Measurements from ENCODE around the gene SLC30A2.
"Not testable (repeated sequence)": the region's sequence is repeated elsewhere in the genome, so short reads cannot be mapped to it uniquely, and the experiment has no call there.

Gene SLC30A2, protein sequence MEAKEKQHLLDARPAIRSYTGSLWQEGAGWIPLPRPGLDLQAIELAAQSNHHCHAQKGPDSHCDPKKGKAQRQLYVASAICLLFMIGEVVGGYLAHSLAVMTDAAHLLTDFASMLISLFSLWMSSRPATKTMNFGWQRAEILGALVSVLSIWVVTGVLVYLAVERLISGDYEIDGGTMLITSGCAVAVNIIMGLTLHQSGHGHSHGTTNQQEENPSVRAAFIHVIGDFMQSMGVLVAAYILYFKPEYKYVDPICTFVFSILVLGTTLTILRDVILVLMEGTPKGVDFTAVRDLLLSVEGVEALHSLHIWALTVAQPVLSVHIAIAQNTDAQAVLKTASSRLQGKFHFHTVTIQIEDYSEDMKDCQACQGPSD

DNA sequence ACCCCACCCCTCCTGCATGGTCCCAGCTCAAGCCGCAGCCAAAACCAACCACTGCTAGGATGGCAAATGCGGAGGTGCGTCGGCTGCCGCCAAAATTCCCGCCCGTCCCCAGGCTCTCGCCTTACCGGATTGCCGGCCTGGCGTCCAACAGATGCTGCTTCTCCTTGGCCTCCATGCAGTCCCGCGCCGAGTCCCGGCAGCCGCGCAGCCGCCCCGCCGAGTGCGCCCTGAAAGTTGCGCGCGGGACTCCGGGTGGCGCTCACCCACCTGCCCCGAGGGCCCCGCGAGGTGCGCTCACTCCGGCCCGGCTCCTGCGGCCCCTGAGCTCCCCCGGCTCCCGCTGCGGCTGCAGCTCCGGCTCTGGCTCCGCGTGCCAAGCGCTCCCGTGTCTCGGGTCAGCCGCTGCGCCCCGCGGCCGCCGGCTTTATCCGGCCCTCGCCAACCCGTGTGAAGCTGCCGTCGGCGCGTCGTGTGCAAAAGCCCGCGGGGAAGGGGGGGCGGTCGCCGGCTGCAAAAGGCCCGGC is at the start of gene SLC30A2:
SLC30A2 (minus strand) TSS at position 397 of the 524 bp plus-strand sequence; CDS start at position 175, 222 bp downstream.
- in situ Hi-C loops (cut with MboI; ENCODE audit: low sequenced_read_pairs, unreplicated experiment) = no loop called here
- TF ChIP-seq, protein P1, sequence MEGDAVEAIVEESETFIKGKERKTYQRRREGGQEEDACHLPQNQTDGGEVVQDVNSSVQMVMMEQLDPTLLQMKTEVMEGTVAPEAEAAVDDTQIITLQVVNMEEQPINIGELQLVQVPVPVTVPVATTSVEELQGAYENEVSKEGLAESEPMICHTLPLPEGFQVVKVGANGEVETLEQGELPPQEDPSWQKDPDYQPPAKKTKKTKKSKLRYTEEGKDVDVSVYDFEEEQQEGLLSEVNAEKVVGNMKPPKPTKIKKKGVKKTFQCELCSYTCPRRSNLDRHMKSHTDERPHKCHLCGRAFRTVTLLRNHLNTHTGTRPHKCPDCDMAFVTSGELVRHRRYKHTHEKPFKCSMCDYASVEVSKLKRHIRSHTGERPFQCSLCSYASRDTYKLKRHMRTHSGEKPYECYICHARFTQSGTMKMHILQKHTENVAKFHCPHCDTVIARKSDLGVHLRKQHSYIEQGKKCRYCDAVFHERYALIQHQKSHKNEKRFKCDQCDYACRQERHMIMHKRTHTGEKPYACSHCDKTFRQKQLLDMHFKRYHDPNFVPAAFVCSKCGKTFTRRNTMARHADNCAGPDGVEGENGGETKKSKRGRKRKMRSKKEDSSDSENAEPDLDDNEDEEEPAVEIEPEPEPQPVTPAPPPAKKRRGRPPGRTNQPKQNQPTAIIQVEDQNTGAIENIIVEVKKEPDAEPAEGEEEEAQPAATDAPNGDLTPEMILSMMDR (IDR thresholded peaks at IDR 0.05; ENCODE audit: borderline replicate concordance, control extremely low read depth, extremely low read depth, insufficient read depth, missing control alignments) = no peak
- no peak for DNase-seq (ENCODE audit: low spot score)

DNA sequence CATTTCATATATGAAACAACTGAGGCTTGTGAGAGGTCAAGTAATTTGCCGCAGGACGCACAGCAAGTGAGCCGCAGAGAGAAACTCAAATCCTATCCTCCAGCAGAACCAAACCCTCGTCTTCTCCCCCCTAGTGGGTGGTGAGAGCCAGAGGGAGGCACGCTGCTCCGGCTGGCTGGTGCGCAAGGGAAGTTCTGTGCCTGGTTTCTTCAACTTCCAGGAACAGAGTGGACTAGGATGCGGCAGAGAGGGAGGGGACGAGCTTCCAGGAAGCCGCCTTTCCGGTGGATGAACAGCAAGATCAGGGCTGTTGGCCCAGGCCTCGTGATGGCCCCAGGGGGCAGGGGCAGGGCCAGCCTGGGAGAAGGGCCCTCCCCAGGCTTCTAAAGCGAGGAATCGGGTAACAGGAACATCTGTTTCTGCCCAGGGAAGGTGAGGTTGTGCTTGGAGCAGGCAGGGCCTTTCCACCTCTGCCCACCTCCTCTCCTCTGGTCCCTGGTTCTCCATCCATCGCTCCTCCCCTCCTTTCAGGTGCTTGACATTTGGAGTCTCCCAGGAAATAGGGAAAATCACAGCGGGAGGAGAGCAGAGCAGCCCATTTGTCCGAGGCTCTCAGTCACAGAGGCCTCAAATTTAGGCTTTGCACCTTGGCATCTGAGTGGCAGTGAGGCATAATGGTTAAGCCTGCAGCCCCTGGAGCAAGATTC is 48.9 kb upstream of the SLC30A2 start:
- in situ Hi-C loops (cut with MboI; ENCODE audit: low sequenced_read_pairs, unreplicated experiment) = no loop called here
- TF ChIP-seq, protein P1 (IDR thresholded peaks at IDR 0.05; ENCODE audit: borderline replicate concordance, control extremely low read depth, extremely low read depth, insufficient read depth, missing control alignments) = no peak
- DNase-seq (ENCODE audit: low spot score) = no peak

DNA sequence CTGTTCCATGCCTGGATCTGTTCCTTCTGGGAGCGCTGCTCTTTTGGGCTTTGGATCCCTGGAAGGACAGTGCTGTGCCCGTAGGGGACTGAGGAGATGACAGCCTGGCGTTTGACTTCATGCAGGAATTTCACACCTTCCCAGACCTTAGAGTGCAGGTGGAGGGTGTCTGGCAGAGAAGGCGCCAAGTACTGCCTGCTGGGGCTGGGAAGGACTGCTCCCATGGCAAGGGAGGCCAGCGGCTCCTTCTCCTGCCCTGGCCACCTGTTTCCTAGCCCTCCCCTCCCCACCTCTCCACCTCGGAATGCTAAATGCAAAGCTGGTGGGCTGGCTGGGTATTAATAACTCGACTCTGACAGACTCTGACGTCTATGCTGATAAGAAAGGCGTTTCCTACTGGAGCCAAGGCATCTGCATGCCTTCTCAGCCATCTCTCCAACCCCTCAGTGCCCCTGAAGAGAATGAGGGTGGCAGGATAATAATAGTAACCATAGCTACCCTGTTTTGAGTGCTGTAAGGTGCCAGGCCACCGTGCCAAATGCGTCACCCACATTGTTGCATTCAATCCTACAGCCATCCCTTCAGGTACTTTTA is 48.3 kb upstream of the SLC30A2 start:
- TF ChIP-seq, protein P1 (IDR thresholded peaks at IDR 0.05; ENCODE audit: borderline replicate concordance, control extremely low read depth, extremely low read depth, insufficient read depth, missing control alignments) = no peak
- in situ Hi-C loops (cut with MboI; ENCODE audit: low sequenced_read_pairs, unreplicated experiment) = no loop called here
- no peak for DNase-seq (ENCODE audit: low spot score)

DNA sequence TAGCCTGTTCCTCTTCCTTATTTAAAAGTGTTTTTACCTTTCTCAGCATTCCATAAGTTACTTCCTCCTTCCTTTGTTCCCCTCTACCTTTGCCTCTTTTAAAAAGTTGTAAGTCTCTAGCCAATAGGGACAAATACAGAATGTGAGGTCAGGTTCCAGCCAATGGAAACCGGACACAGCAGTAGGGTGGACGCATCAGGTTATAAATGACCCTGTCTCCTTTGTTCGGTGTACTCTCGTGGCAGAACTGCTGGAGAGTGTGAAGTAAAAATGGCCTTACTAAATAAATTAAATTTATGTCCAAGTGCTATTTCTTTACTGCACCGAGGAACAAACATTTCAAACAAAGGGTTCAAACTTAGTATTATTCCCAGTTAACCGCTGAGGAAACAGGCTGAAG is 47.7 kb upstream of the SLC30A2 start:
- DNase-seq (ENCODE audit: low spot score); in situ Hi-C loops (cut with MboI; ENCODE audit: low sequenced_read_pairs, unreplicated experiment): not testable (repeated sequence)

DNA sequence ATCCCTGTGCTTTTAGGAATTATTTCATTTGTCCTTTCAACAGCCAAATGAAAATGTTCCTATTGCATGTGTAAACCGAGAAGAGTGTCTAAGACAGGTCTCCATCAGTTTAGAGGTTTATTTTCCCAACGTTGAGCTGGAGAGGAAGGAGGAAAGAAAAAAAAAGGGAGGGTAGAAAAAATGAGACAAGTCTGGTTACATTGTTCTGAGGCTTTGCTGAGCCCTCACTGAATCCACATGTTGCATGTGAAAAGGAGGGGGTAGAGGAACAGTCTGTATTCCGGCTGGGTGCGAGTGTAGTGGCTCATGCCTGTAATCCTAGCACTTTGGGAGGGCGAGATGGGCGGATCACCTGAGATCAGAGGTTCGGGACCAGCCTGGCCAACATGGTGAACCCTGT is 46.5 kb upstream of the SLC30A2 start:
- TF ChIP-seq, protein P1 (IDR thresholded peaks at IDR 0.05; ENCODE audit: borderline replicate concordance, control extremely low read depth, extremely low read depth, insufficient read depth, missing control alignments) = no peak
- in situ Hi-C loops (cut with MboI; ENCODE audit: low sequenced_read_pairs, unreplicated experiment) = no loop called here

DNA sequence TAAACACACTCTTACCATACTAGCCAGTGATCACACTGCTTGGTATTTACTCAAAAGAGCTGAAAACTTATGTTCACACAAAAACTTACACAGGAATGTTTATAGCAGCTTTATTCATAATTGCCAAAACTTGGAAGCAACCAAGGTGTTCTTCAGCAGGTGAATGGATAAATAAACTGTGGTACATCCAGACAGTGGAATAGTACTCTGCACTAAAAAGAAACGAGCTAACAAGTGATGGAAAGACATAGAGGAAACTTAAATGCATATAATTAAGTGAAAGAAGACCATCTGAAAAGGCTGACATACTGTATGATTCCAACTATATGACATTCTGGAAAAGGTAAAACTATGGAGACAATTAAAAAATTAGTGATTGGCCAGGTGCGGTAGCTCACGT is 45.0 kb upstream of the SLC30A2 start:
- TF ChIP-seq, protein P1 (IDR thresholded peaks at IDR 0.05; ENCODE audit: borderline replicate concordance, control extremely low read depth, extremely low read depth, insufficient read depth, missing control alignments) = no peak
- no peak for DNase-seq (ENCODE audit: low spot score)
- in situ Hi-C loops (cut with MboI; ENCODE audit: low sequenced_read_pairs, unreplicated experiment) = no loop called here

More for the DNA sequence above, 46.5 kb upstream of the SLC30A2 start:
- DNase-seq (ENCODE audit: low spot score) = no peak
